Psoas muscle (tissue), 8 donors: ENCODE results near the gene SRMS. TPM values are rescaled to one million over a fixed set of nuclear protein-coding genes. Genes with fewer than 3 reads are reported as not detected.
A peak's percentile ranks its signal among the peaks of the same experiment; 100 is the strongest.

ENCODE experiments used
- ATAC-seq, 4 donors: fragments of 200-7000 bp; cut with Tn5 transposase; one replicate each; pipeline ENCODE4 v1.9.1; 2020; ENCODE audit warnings: moderate library complexity in 3 of 4, mild to moderate bottlenecking in 2 of 4
- DNase-seq, 2 donors: peaks; one replicate each; pipeline ENCODE4 v3.0.0-alpha.2; 2020
- H3K27ac ChIP-seq: fragments of 200-600 bp; one replicate; pipeline ENCODE4 v1.8.0; 2022
- H3K27me3 ChIP-seq, 3 donors: fragments of 200-600 bp in 1 of 3; one replicate each; pipeline versions ENCODE4 v1.6.1 to v1.8.0; 2013 to 2022; ENCODE audit warnings: low read length in 2 of 3, mild to moderate bottlenecking in 2 of 3, moderate library complexity in 1 of 3; ENCODE audit not compliant: insufficient read depth in 3 of 3
- H3K36me3 ChIP-seq, 2 donors: fragments of 200-600 bp in 1 of 2; one replicate each; pipeline versions ENCODE4 v1.6.1 to v1.8.0; 2013 to 2022; ENCODE audit warnings: low read depth in 1 of 2, mild to moderate bottlenecking in 1 of 2, moderate library complexity in 1 of 2; ENCODE audit not compliant: insufficient read depth in 1 of 2
- H3K4me1 ChIP-seq: fragments of 200-600 bp; one replicate; pipeline ENCODE4 v1.8.0; 2022
- H3K4me3 ChIP-seq: fragments of 200-600 bp; one replicate; pipeline ENCODE4 v1.8.0; 2022; ENCODE audit warnings: mild to moderate bottlenecking
- H3K9me3 ChIP-seq: fragments of 200-600 bp; one replicate; pipeline ENCODE4 v1.8.0; 2022
- CTCF ChIP-seq: fragments of 200-600 bp; IDR thresholded peaks from one replicate; pipeline ENCODE4 v1.8.0; 2022; ENCODE audit warnings: antibody characterized with exemption
- WGBS, 3 donors: extraction: QIAGEN DNeasy Blood & Tissue Kit; methylation state at CpG; one replicate each; pipeline versions ENCODE4 v1.1.6 to v1.1.7; 2013; 5-methylcytosine and 5-hydroxymethylcytosine counted together
- intact Hi-C, 2 donors: fragments of 100-400 bp; cut with DNase I; formaldehyde crosslinking; loops; one replicate each; pipeline versions ENCODE4 v1.11.0 to v1.14.2; 2022
- polyA plus RNA-seq, 3 donors: library from polyadenylated mRNA; stranded (reverse); fragments of 200-250 nt; gene quantifications; one replicate each; pipeline ENCODE4 v1.2.3, GENCODE V29; 2013
- total RNA-seq, 4 donors: library from RNA; stranded (reverse); fragmentation: NEBNext Ultra II Directional in 2 of 4; extraction: Animal tissue kit (Norgen Biotek cat#: 25700) in 2 of 4; gene quantifications; one replicate each; pipeline versions ENCODE4 v1.2.1 to v1.2.4, GENCODE V29; 2021 to 2023
- donor health status: healthy with polysubstance abuse.
- donor health status: DM: no; HTN: no; CAD: no; lungs with moderate emphysema.
- donor health status: Bipolar disorder and iron deficiency.
- donor health status: healthy.
- donor health status: DM: yes; HTN: yes; CAD: no.
- donor health status: DM: no; HTN: no; CAD: no.
- donor health status: DM: no; HTN: no; CAD: no.
- donor health status: DM: yes; HTN: yes; CAD: no.

SRMS gene
- total and polyA plus RNA-seq, 7 donors, result not detected

- ATAC-seq (no peak), DNase-seq (no peak)
- Histone ChIP-seq H3K27me3 (no peaks in the 10 kb centered on the region), H3K27ac (no peak overlapping the region), H3K4me3 (no peak overlapping the region), H3K9me3 (no peaks in the 10 kb centered on the region), H3K36me3 (peaks cover 4 to 42% of the 10 kb centered on the region in 2 donors), H3K4me1 (no peaks in the 10 kb centered on the region)
- intact Hi-C loops, result no loop called here
- WGBS, 3 donors, result 79 to 88% (median 87%) methylated on average over 38 of the region's 38 CpGs
- no peak for TF ChIP-seq CTCF
Observed at GRCh38 chr20:63589261-63590217, 42.0 kb upstream of the SRMS start.

- peaks cover 4 to 42% of the 10 kb centered on the region in 2 donors for H3K36me3 ChIP-seq
- no peak for DNase-seq
- no peaks in the 10 kb centered on the region for H3K27me3 ChIP-seq
- no peak for TF ChIP-seq CTCF
- intact Hi-C loops, result no loop called here
- H3K9me3 ChIP-seq, result no peaks in the 10 kb centered on the region
- H3K4me1 ChIP-seq, result no peaks in the 10 kb centered on the region
- 82 to 85% (median 83%) methylated on average over 11 of the region's 11 CpGs for WGBS, 3 donors
- peak in 2 of 4 donors; percentile 11 to 17 for ATAC-seq
- no peak overlapping the region for H3K27ac ChIP-seq
- H3K4me3 ChIP-seq, result no peak overlapping the region
Observed at GRCh38 chr20:63588641-63589041, 41.1 kb upstream of the SRMS start.

GRCh38 chr20:63587776-63588591 is 40.4 kb upstream of the SRMS start:
- no peak for ATAC-seq
- H3K4me3 ChIP-seq, result no peak overlapping the region
- H3K36me3 ChIP-seq, result peaks cover 4 to 38% of the 10 kb centered on the region in 2 donors
- no peaks in the 10 kb centered on the region for H3K27me3 ChIP-seq
- DNase-seq, result no peak
- TF ChIP-seq CTCF, result no peak
- intact Hi-C loops, result no loop called here
- H3K27ac ChIP-seq, result no peak overlapping the region
- 70 to 73% (median 70%) methylated on average over 19 of the region's 19 CpGs for WGBS, 3 donors
- H3K4me1 ChIP-seq, result no peaks in the 10 kb centered on the region
- no peaks in the 10 kb centered on the region for H3K9me3 ChIP-seq

- intact Hi-C loops, result no loop called here
- ATAC-seq, result no peak
- WGBS, 3 donors, result 88 to 92% (median 90%) methylated on average over 12 of the region's 12 CpGs
Observed at GRCh38 chr20:63587256-63587655, 39.7 kb upstream of the SRMS start.

More at GRCh38 chr20:63587256-63587655, 39.7 kb upstream of the SRMS start:
- Histone ChIP-seq H3K4me1 (no peaks in the 10 kb centered on the region), H3K27me3 (no peaks in the 10 kb centered on the region), H3K4me3 (no peak overlapping the region), H3K27ac (no peak overlapping the region), H3K9me3 (no peaks in the 10 kb centered on the region), H3K36me3 (peaks cover 4 to 31% of the 10 kb centered on the region in 2 donors)
- no peak for DNase-seq
- TF ChIP-seq CTCF, result no peak
